Keratinocyte (primary cell): Measurements from ENCODE around the gene ABR. TPM values are rescaled to one million over a fixed set of nuclear protein-coding genes. Genes with fewer than 3 reads are reported as not detected.
A peak's percentile ranks its signal among the peaks of the same experiment; 100 is the strongest.

Experiments used
- DNase-seq: peaks from one replicate; pipeline ENCODE4 v3.0.0-alpha.2; 2011; ENCODE audit warnings: low read depth, missing footprints, low spot score
- FAIRE-seq: peaks from 2 replicates; lab custom pipeline; 2011; peaks lifted over from hg19 to GRCh38; lab: Jason Lieb, UNC
- H2AFZ ChIP-seq: 2 replicates; pipeline ENCODE4 v1.6.0; 2012; ENCODE audit warnings: low read length, control low read depth, inconsistent platforms; ENCODE audit not compliant: control insufficient read depth
- H3K27ac ChIP-seq: 2 replicates; pipeline ENCODE4 v1.5.1; 2011; ENCODE audit warnings: low read length; ENCODE audit not compliant: control insufficient read depth, insufficient read depth
- H3K27me3 ChIP-seq: 3 replicates; pipeline ENCODE4 v1.6.0; 2011; ENCODE audit warnings: low read length; ENCODE audit not compliant: control insufficient read depth, insufficient read depth; ENCODE audit errors: extremely low read depth
- H3K36me3 ChIP-seq, 2 experiments: 2 replicates in 1 of 2; 3 replicates in 1 of 2; pipeline ENCODE4 v1.5.1; 2011; ENCODE audit warnings: low read length in 2 of 2, mild to moderate bottlenecking in 1 of 2; ENCODE audit not compliant: control insufficient read depth in 2 of 2, insufficient read depth in 2 of 2; ENCODE audit errors: extremely low read depth in 1 of 2
- H3K4me1 ChIP-seq: 3 replicates; pipeline ENCODE4 v1.5.1; 2011; ENCODE audit warnings: low read length; ENCODE audit not compliant: control insufficient read depth, insufficient read depth; ENCODE audit errors: extremely low read depth
- H3K4me2 ChIP-seq: 3 replicates; pipeline ENCODE4 v1.6.0; 2011; ENCODE audit warnings: low read depth, low read length; ENCODE audit not compliant: control insufficient read depth, insufficient read depth; ENCODE audit errors: extremely low read depth
- H3K4me3 ChIP-seq, 3 experiments: fragments of 200-600 bp in 1 of 3; sonication (generic) in 1 of 3; 2 replicates in 2 of 3; 3 replicates in 1 of 3; pipeline ENCODE4 v1.5.1; 2011 to 2016; ENCODE audit warnings: low read length in 3 of 3, mild to moderate bottlenecking in 3 of 3, control low read depth in 2 of 3, inconsistent platforms in 1 of 3, low read depth in 1 of 3, mixed read lengths in 1 of 3, mixed run types in 1 of 3, moderate library complexity in 1 of 3; ENCODE audit not compliant: control insufficient read depth in 2 of 3, insufficient read depth in 2 of 3; ENCODE audit errors: extremely low read depth in 1 of 3
- H3K79me2 ChIP-seq: 2 replicates; pipeline ENCODE4 v1.6.0; 2012; ENCODE audit warnings: low read length; ENCODE audit not compliant: control insufficient read depth, insufficient read depth
- H3K9ac ChIP-seq: 3 replicates; pipeline ENCODE4 v1.6.0; 2011; ENCODE audit warnings: low read length; ENCODE audit not compliant: control insufficient read depth, insufficient read depth; ENCODE audit errors: extremely low read depth
- H3K9me1 ChIP-seq: 3 replicates; pipeline ENCODE4 v1.6.0; 2011; ENCODE audit warnings: low read length; ENCODE audit not compliant: control insufficient read depth, insufficient read depth; ENCODE audit errors: extremely low read depth
- H3K9me3 ChIP-seq: 2 replicates; pipeline ENCODE4 v1.5.1; 2012; ENCODE audit warnings: low read depth, low read length; ENCODE audit not compliant: control insufficient read depth
- H4K20me1 ChIP-seq: 3 replicates; pipeline ENCODE4 v1.6.0; 2011; ENCODE audit warnings: low read length; ENCODE audit not compliant: control insufficient read depth, insufficient read depth; ENCODE audit errors: extremely low read depth
- EZH2 ChIP-seq: IDR thresholded peaks from one replicate; pipeline ENCODE4 v1.6.1; 2012; ENCODE audit warnings: inconsistent platforms, mild to moderate bottlenecking, low read length, moderate library complexity
- dilution Hi-C: fragments of 300-500 bp; cut with MboI; formaldehyde crosslinking; loops from one replicate; pipeline ENCODE4 v1.7.0; 2020; ENCODE audit warnings: low sequenced_read_pairs; ENCODE audit not compliant: extremely low pct_ligation_motif_present
- polyA plus RNA-seq, 5 experiments: library from polyadenylated mRNA; depleted of rRNA in 3 of 5; stranded (reverse) in 3 of 5; stranded (forward) in 1 of 5; unstranded in 1 of 5; fragments of >200 nt; gene quantifications; 1 replicate in 1 of 5; 2 replicates in 3 of 5; 3 replicates in 1 of 5; pipeline versions ENCODE4 v1.2.1 to v1.2.3, GENCODE V29; 2011 to 2012; ENCODE audit warnings: missing spikeins in 2 of 5, low read depth in 1 of 5, low replicate concordance in 1 of 5
- TF ChIP-seq, protein P1 (sequence below), 3 experiments: IDR thresholded peaks in 1 of 3; conservative IDR thresholded peaks in 1 of 3; optimal IDR thresholded peaks in 1 of 3; 2 replicates in 2 of 3; 3 replicates in 1 of 3; pipeline versions ENCODE3 to v1.5.1; 2011; ENCODE audit warnings: low read length in 3 of 3, mild to moderate bottlenecking in 3 of 3, moderate library complexity in 2 of 3, control low read depth in 1 of 3, inconsistent platforms in 1 of 3; ENCODE audit not compliant: insufficient read depth in 2 of 3; ENCODE audit errors: extremely low read depth in 1 of 3

ABR gene
- polyA plus RNA-seq, 1 donor (not counting 4 experiments of a cell fraction or from before 2014, with no cell fraction given) = 17.3 TPM

DNA sequence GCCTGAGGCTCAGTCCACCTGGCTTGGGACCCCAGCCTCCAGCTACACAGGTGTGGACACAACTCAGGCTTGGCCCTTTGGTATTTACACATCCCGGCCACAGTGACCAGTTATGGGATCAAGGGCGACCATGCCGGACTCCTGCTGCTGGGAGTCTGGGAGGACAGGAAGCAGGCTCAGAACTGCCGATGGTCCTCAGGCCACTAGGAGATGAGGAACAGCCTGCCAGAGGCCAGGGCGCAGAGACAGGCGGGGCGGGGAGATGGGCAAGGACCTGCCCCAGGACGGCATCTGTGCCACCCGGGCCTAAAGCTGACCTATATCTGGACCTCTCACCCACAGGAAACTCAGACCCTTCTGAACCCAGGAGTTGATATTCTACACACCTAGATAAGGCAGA, 212.7 kb downstream of the ABR start:
- dilution Hi-C loops = no loop called here
- H3K4me3 ChIP-seq = no peak overlapping the region
- H3K27me3 ChIP-seq = no peaks in the 10 kb centered on the region
- H4K20me1 ChIP-seq = peaks cover 13% of the 10 kb centered on the region
- peaks cover 6% of the 10 kb centered on the region for H3K9me1 ChIP-seq
- H3K9ac ChIP-seq = no peak overlapping the region
- H3K4me2 ChIP-seq = no peak overlapping the region
- TF ChIP-seq EZH2 = no peak
- TF ChIP-seq, protein P1, sequence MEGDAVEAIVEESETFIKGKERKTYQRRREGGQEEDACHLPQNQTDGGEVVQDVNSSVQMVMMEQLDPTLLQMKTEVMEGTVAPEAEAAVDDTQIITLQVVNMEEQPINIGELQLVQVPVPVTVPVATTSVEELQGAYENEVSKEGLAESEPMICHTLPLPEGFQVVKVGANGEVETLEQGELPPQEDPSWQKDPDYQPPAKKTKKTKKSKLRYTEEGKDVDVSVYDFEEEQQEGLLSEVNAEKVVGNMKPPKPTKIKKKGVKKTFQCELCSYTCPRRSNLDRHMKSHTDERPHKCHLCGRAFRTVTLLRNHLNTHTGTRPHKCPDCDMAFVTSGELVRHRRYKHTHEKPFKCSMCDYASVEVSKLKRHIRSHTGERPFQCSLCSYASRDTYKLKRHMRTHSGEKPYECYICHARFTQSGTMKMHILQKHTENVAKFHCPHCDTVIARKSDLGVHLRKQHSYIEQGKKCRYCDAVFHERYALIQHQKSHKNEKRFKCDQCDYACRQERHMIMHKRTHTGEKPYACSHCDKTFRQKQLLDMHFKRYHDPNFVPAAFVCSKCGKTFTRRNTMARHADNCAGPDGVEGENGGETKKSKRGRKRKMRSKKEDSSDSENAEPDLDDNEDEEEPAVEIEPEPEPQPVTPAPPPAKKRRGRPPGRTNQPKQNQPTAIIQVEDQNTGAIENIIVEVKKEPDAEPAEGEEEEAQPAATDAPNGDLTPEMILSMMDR (optimal IDR thresholded peaks at IDR 0.05 in 1 of 3, IDR thresholded peaks at IDR 0.05 in 1 of 3, conservative IDR thresholded peaks at IDR 0.05 in 1 of 3; ENCODE audit: extremely low read depth in 1 of 3, insufficient read depth in 2 of 3, low read length in 3 of 3) = no peak
- peaks cover 2% of the 10 kb centered on the region for H3K4me1 ChIP-seq
- H3K79me2 ChIP-seq = peaks cover 98% of the 10 kb centered on the region
- no peaks in the 10 kb centered on the region for H3K9me3 ChIP-seq
- FAIRE-seq (no peak), DNase-seq (no peak)
- H2AFZ ChIP-seq = no peak overlapping the region
- peaks cover 12 to 16% of the 10 kb centered on the region in 2 experiments for H3K36me3 ChIP-seq
- no peak overlapping the region for H3K27ac ChIP-seq

DNA sequence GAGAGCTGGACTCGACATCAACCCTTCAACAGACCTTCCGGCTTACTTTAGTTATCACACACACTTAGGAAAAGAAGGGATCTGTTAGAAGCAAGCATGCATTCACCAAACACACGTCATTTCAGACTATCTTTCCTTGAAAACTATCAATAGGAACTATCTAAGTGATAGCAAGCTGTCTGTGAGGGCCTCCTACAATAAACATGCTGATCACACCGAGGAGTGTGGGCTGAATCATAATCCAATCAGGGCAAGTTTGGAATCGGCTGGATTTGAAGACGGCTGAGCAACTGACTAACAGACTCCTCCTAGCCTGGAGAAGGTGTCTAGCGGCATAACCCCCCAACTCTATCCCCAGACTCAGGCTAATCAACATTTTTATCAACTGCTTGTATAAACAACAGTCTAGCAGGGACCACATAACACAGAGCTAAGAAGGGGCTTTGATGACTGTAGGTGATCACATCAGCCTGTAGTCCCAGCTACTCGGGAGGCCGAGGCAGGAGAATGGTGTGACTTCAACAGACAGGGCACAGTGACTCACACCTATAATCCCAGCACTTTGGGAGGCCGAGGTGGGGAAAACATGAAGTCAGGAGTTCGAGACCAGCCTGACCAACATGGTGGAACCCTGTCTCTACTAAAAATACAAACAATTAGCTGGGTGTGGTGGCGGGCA, 214.3 kb downstream of the ABR start:
- H4K20me1 ChIP-seq = peaks cover 13% of the 10 kb centered on the region
- no peak for FAIRE-seq
- TF ChIP-seq, protein P1 (optimal IDR thresholded peaks at IDR 0.05 in 1 of 3, IDR thresholded peaks at IDR 0.05 in 1 of 3, conservative IDR thresholded peaks at IDR 0.05 in 1 of 3; ENCODE audit: extremely low read depth in 1 of 3, insufficient read depth in 2 of 3, low read length in 3 of 3) = no peak
- no peak for TF ChIP-seq EZH2
- no peak overlapping the region for H2AFZ ChIP-seq
- H3K27ac ChIP-seq = no peak overlapping the region
- dilution Hi-C loops = no loop called here
- no peak overlapping the region for H3K4me3 ChIP-seq
- H3K79me2 ChIP-seq = peaks cover 97% of the 10 kb centered on the region
- DNase-seq = no peak
- no peaks in the 10 kb centered on the region for H3K27me3 ChIP-seq
- H3K9me3 ChIP-seq = no peaks in the 10 kb centered on the region
- peaks cover 10 to 16% of the 10 kb centered on the region in 2 experiments for H3K36me3 ChIP-seq
- H3K4me1 ChIP-seq = peaks cover 2% of the 10 kb centered on the region
- H3K9ac ChIP-seq = peak overlapping the region; percentile 3
- no peak overlapping the region for H3K4me2 ChIP-seq
- H3K9me1 ChIP-seq = peaks cover 6% of the 10 kb centered on the region
